ENCODE results near the gene AQP9. TPM values are rescaled to one million over a fixed set of nuclear protein-coding genes. Genes with fewer than 3 reads are reported as not detected.

Gene AQP9
- total and polyA plus RNA-seq, 2 of the 8 experiments (the other 6 are each of a cell fraction or from before 2014, with no cell fraction given): not detected

DNA sequence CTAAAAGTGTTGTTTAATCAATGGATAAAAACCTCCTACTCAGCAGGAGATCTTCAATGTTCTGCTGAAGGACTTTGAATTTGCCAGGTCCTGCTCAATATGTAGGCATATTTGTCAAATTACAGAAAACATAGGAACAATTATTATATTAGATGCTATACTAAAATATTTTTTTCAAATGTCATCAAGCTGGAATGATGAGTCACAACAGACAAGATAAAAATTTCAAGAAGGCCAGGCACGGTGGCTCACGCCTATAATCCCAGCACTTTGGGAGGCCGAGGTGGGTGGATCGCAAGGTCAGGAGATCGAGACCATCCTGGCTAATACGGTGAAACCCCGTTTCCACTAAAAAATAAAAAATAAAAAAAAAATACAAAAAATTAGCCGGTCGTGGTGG lies 68.0 kb downstream of the AQP9 start (continued):
- TF ChIP-seq, protein P1, sequence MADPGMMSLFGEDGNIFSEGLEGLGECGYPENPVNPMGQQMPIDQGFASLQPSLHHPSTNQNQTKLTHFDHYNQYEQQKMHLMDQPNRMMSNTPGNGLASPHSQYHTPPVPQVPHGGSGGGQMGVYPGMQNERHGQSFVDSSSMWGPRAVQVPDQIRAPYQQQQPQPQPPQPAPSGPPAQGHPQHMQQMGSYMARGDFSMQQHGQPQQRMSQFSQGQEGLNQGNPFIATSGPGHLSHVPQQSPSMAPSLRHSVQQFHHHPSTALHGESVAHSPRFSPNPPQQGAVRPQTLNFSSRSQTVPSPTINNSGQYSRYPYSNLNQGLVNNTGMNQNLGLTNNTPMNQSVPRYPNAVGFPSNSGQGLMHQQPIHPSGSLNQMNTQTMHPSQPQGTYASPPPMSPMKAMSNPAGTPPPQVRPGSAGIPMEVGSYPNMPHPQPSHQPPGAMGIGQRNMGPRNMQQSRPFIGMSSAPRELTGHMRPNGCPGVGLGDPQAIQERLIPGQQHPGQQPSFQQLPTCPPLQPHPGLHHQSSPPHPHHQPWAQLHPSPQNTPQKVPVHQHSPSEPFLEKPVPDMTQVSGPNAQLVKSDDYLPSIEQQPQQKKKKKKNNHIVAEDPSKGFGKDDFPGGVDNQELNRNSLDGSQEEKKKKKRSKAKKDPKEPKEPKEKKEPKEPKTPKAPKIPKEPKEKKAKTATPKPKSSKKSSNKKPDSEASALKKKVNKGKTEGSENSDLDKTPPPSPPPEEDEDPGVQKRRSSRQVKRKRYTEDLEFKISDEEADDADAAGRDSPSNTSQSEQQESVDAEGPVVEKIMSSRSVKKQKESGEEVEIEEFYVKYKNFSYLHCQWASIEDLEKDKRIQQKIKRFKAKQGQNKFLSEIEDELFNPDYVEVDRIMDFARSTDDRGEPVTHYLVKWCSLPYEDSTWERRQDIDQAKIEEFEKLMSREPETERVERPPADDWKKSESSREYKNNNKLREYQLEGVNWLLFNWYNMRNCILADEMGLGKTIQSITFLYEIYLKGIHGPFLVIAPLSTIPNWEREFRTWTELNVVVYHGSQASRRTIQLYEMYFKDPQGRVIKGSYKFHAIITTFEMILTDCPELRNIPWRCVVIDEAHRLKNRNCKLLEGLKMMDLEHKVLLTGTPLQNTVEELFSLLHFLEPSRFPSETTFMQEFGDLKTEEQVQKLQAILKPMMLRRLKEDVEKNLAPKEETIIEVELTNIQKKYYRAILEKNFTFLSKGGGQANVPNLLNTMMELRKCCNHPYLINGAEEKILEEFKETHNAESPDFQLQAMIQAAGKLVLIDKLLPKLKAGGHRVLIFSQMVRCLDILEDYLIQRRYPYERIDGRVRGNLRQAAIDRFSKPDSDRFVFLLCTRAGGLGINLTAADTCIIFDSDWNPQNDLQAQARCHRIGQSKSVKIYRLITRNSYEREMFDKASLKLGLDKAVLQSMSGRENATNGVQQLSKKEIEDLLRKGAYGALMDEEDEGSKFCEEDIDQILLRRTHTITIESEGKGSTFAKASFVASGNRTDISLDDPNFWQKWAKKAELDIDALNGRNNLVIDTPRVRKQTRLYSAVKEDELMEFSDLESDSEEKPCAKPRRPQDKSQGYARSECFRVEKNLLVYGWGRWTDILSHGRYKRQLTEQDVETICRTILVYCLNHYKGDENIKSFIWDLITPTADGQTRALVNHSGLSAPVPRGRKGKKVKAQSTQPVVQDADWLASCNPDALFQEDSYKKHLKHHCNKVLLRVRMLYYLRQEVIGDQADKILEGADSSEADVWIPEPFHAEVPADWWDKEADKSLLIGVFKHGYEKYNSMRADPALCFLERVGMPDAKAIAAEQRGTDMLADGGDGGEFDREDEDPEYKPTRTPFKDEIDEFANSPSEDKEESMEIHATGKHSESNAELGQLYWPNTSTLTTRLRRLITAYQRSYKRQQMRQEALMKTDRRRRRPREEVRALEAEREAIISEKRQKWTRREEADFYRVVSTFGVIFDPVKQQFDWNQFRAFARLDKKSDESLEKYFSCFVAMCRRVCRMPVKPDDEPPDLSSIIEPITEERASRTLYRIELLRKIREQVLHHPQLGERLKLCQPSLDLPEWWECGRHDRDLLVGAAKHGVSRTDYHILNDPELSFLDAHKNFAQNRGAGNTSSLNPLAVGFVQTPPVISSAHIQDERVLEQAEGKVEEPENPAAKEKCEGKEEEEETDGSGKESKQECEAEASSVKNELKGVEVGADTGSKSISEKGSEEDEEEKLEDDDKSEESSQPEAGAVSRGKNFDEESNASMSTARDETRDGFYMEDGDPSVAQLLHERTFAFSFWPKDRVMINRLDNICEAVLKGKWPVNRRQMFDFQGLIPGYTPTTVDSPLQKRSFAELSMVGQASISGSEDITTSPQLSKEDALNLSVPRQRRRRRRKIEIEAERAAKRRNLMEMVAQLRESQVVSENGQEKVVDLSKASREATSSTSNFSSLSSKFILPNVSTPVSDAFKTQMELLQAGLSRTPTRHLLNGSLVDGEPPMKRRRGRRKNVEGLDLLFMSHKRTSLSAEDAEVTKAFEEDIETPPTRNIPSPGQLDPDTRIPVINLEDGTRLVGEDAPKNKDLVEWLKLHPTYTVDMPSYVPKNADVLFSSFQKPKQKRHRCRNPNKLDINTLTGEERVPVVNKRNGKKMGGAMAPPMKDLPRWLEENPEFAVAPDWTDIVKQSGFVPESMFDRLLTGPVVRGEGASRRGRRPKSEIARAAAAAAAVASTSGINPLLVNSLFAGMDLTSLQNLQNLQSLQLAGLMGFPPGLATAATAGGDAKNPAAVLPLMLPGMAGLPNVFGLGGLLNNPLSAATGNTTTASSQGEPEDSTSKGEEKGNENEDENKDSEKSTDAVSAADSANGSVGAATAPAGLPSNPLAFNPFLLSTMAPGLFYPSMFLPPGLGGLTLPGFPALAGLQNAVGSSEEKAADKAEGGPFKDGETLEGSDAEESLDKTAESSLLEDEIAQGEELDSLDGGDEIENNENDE (IDR thresholded peaks at IDR 0.05; ENCODE audit: insufficient replicate concordance, low read length): no peak
- TF ChIP-seq YY1 (IDR thresholded peaks at IDR 0.05; ENCODE audit: low read depth, low read length) (no peak), RXRA (IDR thresholded peaks at IDR 0.05; ENCODE audit: insufficient read depth, low read depth, low read length) (no peak), MAFK (IDR thresholded peaks at IDR 0.05; ENCODE audit: low read depth, low read length) (no peak), CHD2 (IDR thresholded peaks at IDR 0.05; ENCODE audit: low read length) (no peak), CREB1 (IDR thresholded peaks at IDR 0.05) (no peak), CEBPB (IDR thresholded peaks at IDR 0.05; ENCODE audit: low read depth, low read length) (no peak), HDAC2 (IDR thresholded peaks at IDR 0.05; ENCODE audit: borderline replicate concordance in 1 of 2, low read depth in 2 of 2, low read length in 2 of 2) (no peak), ZNF274 (IDR thresholded peaks at IDR 0.05; ENCODE audit: borderline replicate concordance, extremely low read depth, low read length) (no peak), SP2 (IDR thresholded peaks at IDR 0.05; ENCODE audit: low read length) (no peak), POLR2A (IDR thresholded peaks at IDR 0.05; ENCODE audit: control extremely low read depth in 1 of 2, low read depth in 2 of 2, low read length in 2 of 2) (no peak), JUND (IDR thresholded peaks at IDR 0.05; ENCODE audit: low read length) (no peak), SIN3A (conservative IDR thresholded peaks at IDR 0.05 in 1 of 2, IDR thresholded peaks at IDR 0.05 in 1 of 2; ENCODE audit: low read depth in 1 of 2, low read length in 2 of 2) (no peak), SIX5 (IDR thresholded peaks at IDR 0.05; ENCODE audit: low read depth, low read length) (no peak)
